KBM-7 (cell line): Measurements from ENCODE around the gene TOMM20L.
"Not testable (repeated sequence)": the region's sequence is repeated elsewhere in the genome, so short reads cannot be mapped to it uniquely, and the experiment has no call there.

ENCODE experiments used
- DNase-seq: peaks from one replicate; pipeline ENCODE4 v3.0.0-alpha.2; 2015
- in situ Hi-C: fragments of 300-500 bp; cut with MboI; formaldehyde crosslinking; loops from 2 replicates; pipeline ENCODE4 v1.14.3; 2020; ENCODE audit warnings: low sequenced_read_pairs, low pct_unique_long_range_greater_than_20kb, mixed read lengths

Gene TOMM20L

GRCh38 chr14:58395812-58396788, at the start of gene TOMM20L:
TOMM20L (plus strand) TSS chr14:58395930; CDS start chr14:58395958, 28 bp downstream.
- in situ Hi-C loops: no loop called here
- peak; percentile 86 for DNase-seq

- in situ Hi-C loops: no loop called here
- no peak for DNase-seq
Observed at GRCh38 chr14:58353516-58354299, 42.0 kb upstream of the TOMM20L start.

GRCh38 chr14:58354808-58355207, 40.9 kb upstream of the TOMM20L start:
- DNase-seq: no peak
- in situ Hi-C loops: no loop called here

- in situ Hi-C loops: no loop called here
- DNase-seq: no peak
Observed at GRCh38 chr14:58356268-58356667, 39.5 kb upstream of the TOMM20L start.

- DNase-seq, in situ Hi-C loops: not testable (repeated sequence)
Observed at GRCh38 chr14:58362272-58362671, 33.5 kb upstream of the TOMM20L start.

GRCh38 chr14:58362798-58363412, 32.8 kb upstream of the TOMM20L start:
- in situ Hi-C loops: no loop called here
- peak; percentile 35 for DNase-seq

- in situ Hi-C loops: no loop called here
Observed at GRCh38 chr14:58364316-58364715, 31.4 kb upstream of the TOMM20L start.

GRCh38 chr14:58367296-58367695, 28.4 kb upstream of the TOMM20L start:
- in situ Hi-C loops: no loop called here
- no peak for DNase-seq

More at GRCh38 chr14:58364316-58364715, 31.4 kb upstream of the TOMM20L start:
- DNase-seq: no peak

- in situ Hi-C loops: no loop called here
- no peak for DNase-seq
Observed at GRCh38 chr14:58368956-58369355, 26.8 kb upstream of the TOMM20L start.

GRCh38 chr14:58376791-58377190, 18.9 kb upstream of the TOMM20L start:
- in situ Hi-C loops: no loop called here
- no peak for DNase-seq

GRCh38 chr14:58390830-58391229, 4.9 kb upstream of the TOMM20L start:
- in situ Hi-C loops: no loop called here

GRCh38 chr14:58395562-58395811, 243 bp upstream of the TOMM20L start:
- no peak for DNase-seq
- in situ Hi-C loops: no loop called here

More at GRCh38 chr14:58390830-58391229, 4.9 kb upstream of the TOMM20L start:
- no peak for DNase-seq

- no peak for DNase-seq
Observed at GRCh38 chr14:58397156-58397555, 1.4 kb downstream of the TOMM20L start.

GRCh38 chr14:58398495-58398894, 2.8 kb downstream of the TOMM20L start:
- DNase-seq: no peak
- in situ Hi-C loops: no loop called here

More at GRCh38 chr14:58397156-58397555, 1.4 kb downstream of the TOMM20L start:
- in situ Hi-C loops: no loop called here

GRCh38 chr14:58398895-58399294, 3.2 kb downstream of the TOMM20L start:
- no peak for DNase-seq
- in situ Hi-C loops: no loop called here

GRCh38 chr14:58401587-58401986, 5.9 kb downstream of the TOMM20L start:
- no peak for DNase-seq
- in situ Hi-C loops: no loop called here

- in situ Hi-C loops: no loop called here
Observed at GRCh38 chr14:58408681-58409215, 13.0 kb downstream of the TOMM20L start.

GRCh38 chr14:58414845-58415244, 19.1 kb downstream of the TOMM20L start:
- in situ Hi-C loops: no loop called here
- no peak for DNase-seq

More at GRCh38 chr14:58408681-58409215, 13.0 kb downstream of the TOMM20L start:
- no peak for DNase-seq
